Measurements from ENCODE around the gene CAMKMT.

Gene CAMKMT

GRCh38 chr2:44736270-44736942 is 374.7 kb downstream of the CAMKMT start:
- DNase-seq (ENCODE audit: low read depth in 2 of 2, low spot score in 1 of 2): no peak

GRCh38 chr2:44740678-44741077 is 378.9 kb downstream of the CAMKMT start:
- DNase-seq (ENCODE audit: low read depth in 2 of 2, low spot score in 1 of 2): no peak

GRCh38 chr2:44741507-44741906 is 379.8 kb downstream of the CAMKMT start:
- DNase-seq (ENCODE audit: low read depth in 2 of 2, low spot score in 1 of 2): no peak

- DNase-seq (ENCODE audit: low read depth in 2 of 2, low spot score in 1 of 2): no peak
Observed at GRCh38 chr2:44742057-44742456, 380.3 kb downstream of the CAMKMT start.

GRCh38 chr2:44743473-44743872 is 381.7 kb downstream of the CAMKMT start:
- no peak for DNase-seq (ENCODE audit: low read depth in 2 of 2, low spot score in 1 of 2)

- DNase-seq (ENCODE audit: low read depth in 2 of 2, low spot score in 1 of 2): no peak
Observed at GRCh38 chr2:44744961-44745892, 383.5 kb downstream of the CAMKMT start.

- DNase-seq (ENCODE audit: low read depth in 2 of 2, low spot score in 1 of 2): no peak
Observed at GRCh38 chr2:44745922-44746766, 384.4 kb downstream of the CAMKMT start.

- DNase-seq (ENCODE audit: low read depth in 2 of 2, low spot score in 1 of 2): no peak
Observed at GRCh38 chr2:44746856-44747615, 385.3 kb downstream of the CAMKMT start.

- no peak for DNase-seq (ENCODE audit: low read depth in 2 of 2, low spot score in 1 of 2)
Observed at GRCh38 chr2:44747794-44748193, 386.0 kb downstream of the CAMKMT start.

- DNase-seq (ENCODE audit: low read depth in 2 of 2, low spot score in 1 of 2): no peak
Observed at GRCh38 chr2:44751754-44752479, 390.2 kb downstream of the CAMKMT start.

GRCh38 chr2:44752761-44753160 is 391.0 kb downstream of the CAMKMT start:
- no peak for DNase-seq (ENCODE audit: low read depth in 2 of 2, low spot score in 1 of 2)

- no peak for DNase-seq (ENCODE audit: low read depth in 2 of 2, low spot score in 1 of 2)
Observed at GRCh38 chr2:44753552-44754285, 392.0 kb downstream of the CAMKMT start.

GRCh38 chr2:44758591-44758990 is 396.8 kb downstream of the CAMKMT start:
- no peak for DNase-seq (ENCODE audit: low read depth in 2 of 2, low spot score in 1 of 2)

- DNase-seq (ENCODE audit: low read depth in 2 of 2, low spot score in 1 of 2): no peak
Observed at GRCh38 chr2:44759823-44760222, 398.1 kb downstream of the CAMKMT start.

GRCh38 chr2:44763275-44763782 is 401.6 kb downstream of the CAMKMT start:
- no peak for DNase-seq (ENCODE audit: low read depth in 2 of 2, low spot score in 1 of 2)

GRCh38 chr2:44766220-44766619 is 404.5 kb downstream of the CAMKMT start:
- DNase-seq (ENCODE audit: low read depth in 2 of 2, low spot score in 1 of 2): no peak

GRCh38 chr2:44766777-44767176 is 405.0 kb downstream of the CAMKMT start:
- DNase-seq (ENCODE audit: low read depth in 2 of 2, low spot score in 1 of 2): no peak

GRCh38 chr2:44767691-44768090 is 405.9 kb downstream of the CAMKMT start:
- no peak for DNase-seq (ENCODE audit: low read depth in 2 of 2, low spot score in 1 of 2)

Data from stimulated activated CD8-positive, alpha-beta memory T cell treated with anti-CD3 and anti-CD28 coated beads, Interleukin-4, amount 100 ng/mL, for 1 hour (primary cell).